ENCODE measurements around the gene DFFB.

DNA sequence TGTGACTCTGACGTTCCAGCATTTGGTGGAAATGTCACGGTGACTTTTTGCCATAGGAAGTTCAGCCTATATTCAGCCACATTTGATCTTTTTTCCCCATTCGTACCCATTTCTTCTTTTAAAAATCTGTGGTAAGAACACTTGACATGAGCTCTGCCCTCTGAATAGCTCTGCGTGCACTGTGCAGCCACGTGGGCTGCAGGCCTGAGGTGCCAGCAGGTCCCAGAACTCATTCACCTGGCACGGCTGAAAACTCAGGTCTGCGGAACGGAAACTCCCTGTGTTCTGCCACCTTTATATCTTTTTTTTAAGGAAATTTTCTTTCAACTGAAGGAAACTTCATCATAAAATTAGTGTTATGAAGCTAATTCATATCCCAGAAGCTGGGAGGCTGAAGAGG is 28.9 kb upstream of the DFFB start:
- TF ChIP-seq POLR2A (IDR thresholded peaks at IDR 0.05) (no peak), CTCF (IDR thresholded peaks at IDR 0.05) (no peak)
